Measurements from ENCODE around the gene CCDC137.
"Not testable (repeated sequence)": the region's sequence is repeated elsewhere in the genome, so short reads cannot be mapped to it uniquely, and the experiment has no call there.

Gene CCDC137

DNA sequence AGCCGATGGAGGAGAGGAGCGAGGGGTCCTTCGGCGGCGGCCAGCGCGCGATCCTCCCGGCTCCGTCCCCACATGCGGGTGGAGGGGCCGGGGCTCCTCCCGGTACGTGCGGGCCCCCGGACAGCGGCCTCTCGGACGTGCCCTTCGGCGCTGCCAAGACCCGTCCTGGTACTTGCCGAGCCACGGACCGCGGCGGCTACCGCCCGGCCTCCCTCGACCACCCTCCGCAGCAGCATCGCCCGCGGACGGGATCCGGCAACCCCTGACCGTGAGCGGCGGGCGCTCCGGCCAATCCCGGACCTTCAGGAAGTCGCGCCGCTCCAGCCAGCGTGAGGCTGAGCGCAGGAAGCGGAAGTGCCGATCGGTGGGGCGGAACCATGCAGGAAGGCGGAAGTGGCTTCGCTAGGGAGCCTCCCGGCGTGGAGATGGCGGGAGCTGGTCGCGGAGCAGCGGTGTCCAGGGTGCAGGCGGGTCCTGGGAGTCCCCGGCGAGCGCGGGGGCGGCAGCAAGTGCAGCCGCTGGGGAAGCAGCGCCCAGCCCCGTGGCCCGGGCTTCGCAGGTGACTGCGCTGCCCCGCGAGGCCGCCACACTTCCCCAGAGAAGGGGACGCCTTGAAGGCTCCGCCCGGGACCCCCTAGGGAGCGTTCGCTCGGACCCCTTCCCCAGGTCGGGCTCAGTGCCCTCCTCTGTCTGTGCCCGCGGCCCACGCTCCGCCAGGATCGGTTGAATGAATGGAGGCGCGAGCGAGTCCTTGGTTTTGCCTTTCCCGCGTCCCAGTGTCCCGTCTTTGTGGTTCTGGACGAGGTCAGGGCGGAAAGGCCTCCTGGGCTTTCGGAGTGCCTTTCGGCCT is at the start of gene CCDC137, which contains the start of gene OXLD1:
Gene CCDC137 (plus strand): TSS at position 396 of the 850 bp plus-strand sequence. CDS start 30 bp downstream, at position 426.
Gene OXLD1 (minus strand): TSS at position 264 of the 850 bp plus-strand sequence. CDS start 28 bp downstream, at position 236.
- peak; percentile 89 for DNase-seq (ENCODE audit: low read depth)

GRCh38 chr17:81616877-81617276 is 49.7 kb upstream of the CCDC137 start:
- no peak for DNase-seq (ENCODE audit: low read depth)

DNA sequence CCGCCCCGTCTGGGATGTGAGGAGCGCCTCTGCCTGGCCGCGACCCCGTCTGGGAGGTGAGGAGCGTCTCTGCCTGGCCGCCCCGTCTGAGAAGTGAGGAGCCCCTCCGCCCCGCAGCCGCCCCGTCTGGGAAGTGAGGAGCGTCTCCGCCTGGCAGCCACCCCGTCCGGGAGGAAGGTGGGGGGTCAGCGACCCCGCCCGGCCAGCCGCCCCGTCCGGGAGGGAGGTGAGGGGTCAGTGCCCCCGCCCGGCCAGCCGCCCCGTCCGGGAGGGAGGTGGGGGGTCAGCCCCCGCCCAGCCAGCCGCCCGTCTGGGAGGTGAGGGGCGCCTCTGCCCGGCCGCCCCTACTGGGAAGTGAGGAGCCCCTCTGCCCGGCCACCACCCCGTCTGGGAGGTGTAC is 48.2 kb upstream of the CCDC137 start:
- not testable (repeated sequence) for DNase-seq (ENCODE audit: low read depth)

DNA sequence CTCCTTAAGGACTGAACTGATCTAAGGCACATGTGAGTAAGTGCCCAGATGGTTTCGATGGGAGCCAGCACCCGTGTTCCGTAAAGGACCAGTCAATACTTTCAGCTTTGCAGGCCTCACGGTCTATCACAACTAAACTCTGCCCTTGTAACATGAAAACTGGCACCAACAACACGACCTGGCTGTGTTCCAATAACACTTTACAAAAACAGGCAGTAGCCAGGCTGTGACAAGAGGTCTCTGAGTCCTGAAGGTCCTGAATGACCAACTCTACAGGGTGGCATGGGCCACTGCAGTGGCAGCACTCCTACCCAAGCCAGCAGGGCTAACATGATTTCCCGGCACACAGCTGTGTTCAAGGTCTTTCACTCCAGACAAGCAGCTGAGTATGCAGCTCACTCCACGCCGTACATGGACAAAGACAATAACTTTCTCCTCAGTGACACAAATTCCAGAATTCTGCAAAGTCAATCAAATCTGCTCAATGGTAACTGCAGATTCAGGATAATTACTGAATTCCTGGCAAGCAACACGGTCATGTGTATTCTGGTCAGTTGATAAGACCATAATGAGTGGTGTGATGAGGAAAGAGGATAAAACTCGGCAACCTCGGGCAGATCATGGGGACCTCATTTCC is 44.9 kb upstream of the CCDC137 start:
- DNase-seq (ENCODE audit: low read depth) = no peak

- DNase-seq (ENCODE audit: low read depth) = no peak
These were observed 36.3 kb upstream of the CCDC137 start for GRCh38 chr17:81630274-81630673.

DNA sequence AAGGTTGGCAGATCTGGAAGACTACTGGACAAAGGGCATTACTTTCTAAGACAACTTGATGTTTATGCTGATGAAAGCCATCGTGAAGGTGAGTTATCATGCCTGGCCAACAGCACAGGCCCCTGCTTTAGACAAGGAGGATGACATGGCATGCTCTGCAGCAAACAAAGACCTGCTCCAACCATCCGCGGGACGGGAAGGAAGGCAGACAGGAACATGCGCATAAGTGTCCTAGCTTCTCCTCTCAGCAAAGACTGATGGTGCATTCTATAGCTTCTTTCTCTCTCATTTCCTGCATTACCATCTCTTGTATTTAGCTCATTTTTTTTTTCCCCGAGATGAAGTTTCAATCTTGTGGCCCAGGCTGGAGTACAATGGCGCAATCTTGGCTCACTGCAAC is 35.1 kb upstream of the CCDC137 start:
- no peak for DNase-seq (ENCODE audit: low read depth)

GRCh38 chr17:81635431-81635830 is 31.1 kb upstream of the CCDC137 start:
- DNase-seq (ENCODE audit: low read depth) = no peak

- no peak for DNase-seq (ENCODE audit: low read depth)
These were observed 30.5 kb upstream of the CCDC137 start for GRCh38 chr17:81635973-81636504.

DNA sequence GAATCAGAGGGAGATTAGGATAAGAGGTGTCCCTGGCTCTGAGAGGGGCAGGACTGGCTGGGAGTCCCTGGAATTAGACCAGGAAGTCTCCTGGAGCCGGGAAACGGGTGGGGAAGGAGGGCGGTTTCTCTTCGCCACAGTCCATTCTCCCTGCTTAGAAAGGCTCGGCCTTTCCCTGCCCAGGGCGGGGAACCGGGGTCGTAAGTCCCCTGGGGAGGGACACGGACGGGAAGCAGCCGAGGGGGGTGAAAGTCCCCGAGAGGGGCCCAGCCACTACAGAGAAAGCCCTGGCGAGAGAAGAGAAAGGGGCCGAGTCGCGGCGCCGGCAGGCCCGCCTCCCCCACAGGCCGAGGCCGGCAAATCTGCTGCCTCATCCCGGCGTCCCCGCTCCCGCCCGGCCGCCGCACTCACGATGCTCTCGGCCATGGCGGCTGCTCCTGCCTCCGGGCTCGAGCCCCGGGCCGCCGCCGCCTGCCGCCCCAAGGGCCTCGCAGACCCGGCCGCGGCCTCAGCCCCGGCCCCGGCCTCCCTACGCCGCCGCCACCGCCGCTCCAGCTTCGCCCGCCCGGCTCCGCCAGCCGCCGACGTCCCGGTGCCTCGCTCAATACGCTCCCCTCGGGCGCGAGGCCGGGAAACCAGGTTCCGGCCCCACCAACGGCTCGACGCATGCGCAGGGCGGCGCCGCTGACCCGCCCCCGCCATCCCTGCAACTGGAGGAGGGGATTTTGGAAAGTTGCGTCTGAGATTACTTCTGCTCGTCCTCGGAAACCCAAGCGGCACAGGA is 29.8 kb upstream of the CCDC137 start, which contains the start of the genes NPLOC4 and TSPAN10:
Gene NPLOC4 (minus strand): TSS at position 608 of the 784 bp plus-strand sequence. CDS start 182 bp downstream, at position 426.
Gene TSPAN10 (plus strand): TSS at position 692 of the 784 bp plus-strand sequence. CDS start 5,217 bp downstream, outside the sequence.
- DNase-seq (ENCODE audit: low read depth) = peak; percentile 74

GRCh38 chr17:81638683-81639082 is 27.9 kb upstream of the CCDC137 start:
- DNase-seq (ENCODE audit: low read depth) = no peak

DNA sequence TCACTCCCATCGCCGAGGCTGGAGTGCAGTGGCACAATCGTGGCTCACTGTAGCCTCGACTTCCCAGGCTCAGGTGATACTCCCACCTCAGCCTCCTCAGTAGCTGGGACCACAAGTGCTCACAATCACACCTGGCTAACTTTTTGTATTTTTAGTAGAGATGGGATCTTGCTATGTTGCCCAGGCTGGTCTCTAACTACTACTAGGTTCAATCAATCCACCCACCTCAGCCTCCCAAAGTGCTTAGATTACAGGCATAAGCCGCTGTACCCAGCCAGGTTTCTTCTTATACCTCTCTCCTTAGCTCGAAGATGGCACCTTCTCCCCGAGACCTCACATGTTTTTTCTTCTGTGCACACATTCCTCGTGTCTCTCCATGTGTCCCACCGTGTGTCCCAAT is 26.5 kb upstream of the CCDC137 start:
- DNase-seq (ENCODE audit: low read depth) = no peak

DNA sequence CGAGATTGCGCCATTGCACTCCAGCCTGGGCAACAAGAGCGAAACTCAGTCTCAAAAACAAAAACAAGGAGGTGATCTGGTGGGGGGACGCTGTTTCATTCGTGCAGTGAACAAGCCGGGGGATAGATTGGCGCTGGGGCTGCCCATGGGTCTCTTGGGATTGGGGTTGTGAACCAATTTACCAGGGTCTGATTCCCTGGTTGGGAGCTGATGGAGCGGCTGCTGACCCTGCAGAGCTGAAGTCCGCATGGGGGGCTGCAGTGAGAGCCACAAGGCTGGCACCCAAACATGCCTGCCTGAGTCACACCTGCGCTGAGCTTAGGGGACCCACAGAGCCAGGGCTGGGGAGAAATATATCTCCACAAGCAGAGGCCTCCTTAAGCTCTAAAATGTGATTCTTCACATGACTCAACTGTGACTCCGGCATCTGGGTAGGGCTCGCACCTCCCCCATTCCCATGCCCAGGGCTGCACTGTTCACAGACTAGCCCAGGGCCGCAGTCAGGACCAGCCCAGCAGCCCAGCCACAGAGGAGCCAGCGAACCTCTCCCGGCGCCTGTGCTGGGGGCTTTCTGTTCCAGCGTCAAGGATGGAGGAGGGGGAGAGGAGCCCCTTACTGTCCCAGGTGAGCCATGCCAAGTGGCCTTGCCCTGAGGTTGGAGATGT is 24.6 kb upstream of the CCDC137 start:
- no peak for DNase-seq (ENCODE audit: low read depth)

DNA sequence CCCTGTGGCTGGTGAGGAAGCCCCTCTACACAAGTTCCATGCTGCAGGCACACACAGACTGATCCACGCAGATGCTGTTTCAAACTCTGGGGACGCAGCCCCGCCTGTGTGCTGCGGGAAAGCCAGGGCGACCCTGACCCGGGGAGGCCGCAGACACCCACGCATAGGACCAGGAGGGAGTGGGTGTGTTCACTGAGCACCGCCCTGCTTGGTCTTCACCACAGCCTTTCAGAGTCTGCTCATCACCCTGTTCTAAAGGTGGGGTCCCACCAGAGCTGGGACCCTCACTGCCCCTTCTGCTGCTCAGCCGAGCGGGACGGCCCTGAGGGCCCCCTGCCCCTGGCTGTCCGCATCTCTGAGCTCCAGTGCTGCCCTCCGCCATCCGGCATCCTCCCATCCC is 22.0 kb upstream of the CCDC137 start:
- DNase-seq (ENCODE audit: low read depth) = no peak

- DNase-seq (ENCODE audit: low read depth) = no peak
These were observed 21.3 kb upstream of the CCDC137 start for GRCh38 chr17:81644976-81645952.

DNA sequence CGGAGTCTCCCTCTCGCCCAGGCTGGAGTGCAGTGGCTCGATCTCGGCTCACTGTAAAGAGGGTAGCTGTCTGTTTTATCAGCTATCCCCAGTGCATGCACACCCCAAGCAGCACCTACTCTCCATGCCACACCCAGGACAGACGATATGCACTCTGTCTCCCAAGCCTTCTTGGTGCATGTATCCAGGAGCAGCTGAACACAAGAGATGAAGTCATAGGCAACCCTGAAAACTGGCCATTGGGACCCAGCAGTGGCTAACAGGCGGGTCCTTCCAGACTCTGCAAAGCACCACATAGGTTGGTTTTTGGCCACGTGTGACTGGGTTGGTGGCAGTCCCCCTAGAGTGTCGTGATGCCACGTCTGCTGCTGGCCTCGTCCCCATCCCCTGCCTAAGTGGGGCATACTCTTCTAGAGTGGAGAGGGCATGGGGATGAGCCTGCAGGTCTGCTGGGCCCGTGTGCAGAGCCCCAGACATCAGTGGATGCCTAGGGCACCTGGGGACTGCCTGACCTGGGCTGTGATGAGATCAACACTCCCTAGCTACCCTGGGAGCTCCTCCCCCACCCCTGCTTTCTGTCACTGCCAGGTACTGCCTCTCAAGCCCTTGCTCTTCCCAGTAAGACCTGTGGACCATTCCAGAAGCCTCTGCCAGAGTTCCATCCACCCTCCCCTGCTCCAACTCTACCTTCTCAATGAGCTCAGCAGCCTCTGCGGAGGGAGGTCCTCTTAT is 19.5 kb upstream of the CCDC137 start:
- no peak for DNase-seq (ENCODE audit: low read depth)

- DNase-seq (ENCODE audit: low read depth) = no peak
These were observed 18.9 kb upstream of the CCDC137 start for GRCh38 chr17:81647640-81648012.

DNA sequence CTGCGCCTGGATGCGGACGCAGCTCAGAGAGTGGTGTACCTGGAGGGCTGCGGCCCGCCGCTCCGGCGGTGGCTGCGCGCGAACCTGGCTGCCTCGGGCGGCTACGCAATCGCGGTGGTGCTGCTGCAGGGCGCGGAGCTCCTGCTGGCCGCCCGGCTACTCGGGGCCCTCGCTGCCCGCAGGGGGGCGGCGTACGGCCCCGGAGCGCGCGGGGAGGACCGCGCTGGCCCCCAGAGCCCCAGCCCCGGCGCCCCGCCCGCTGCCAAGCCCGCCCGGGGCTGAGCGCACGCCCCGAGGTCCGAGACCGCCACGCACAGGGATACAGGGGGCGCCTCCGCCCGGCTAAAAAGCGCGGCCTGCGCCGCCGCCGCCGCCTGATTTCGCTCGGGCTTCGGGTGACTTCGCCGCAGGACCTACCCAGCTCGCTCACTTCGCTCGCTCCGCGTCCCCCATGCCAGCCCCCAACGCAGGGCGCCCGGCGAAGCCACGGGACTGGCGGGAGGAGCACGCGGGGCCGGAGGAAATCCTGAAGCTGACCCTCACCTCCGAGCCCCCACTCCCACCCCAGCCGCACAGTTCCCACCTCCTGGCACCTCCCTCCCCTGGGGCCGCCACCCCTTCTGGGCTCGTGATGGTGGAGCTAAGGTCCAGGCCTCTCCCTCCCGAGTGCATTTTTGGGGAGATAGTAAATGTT is 18.4 kb upstream of the CCDC137 start:
- no peak for DNase-seq (ENCODE audit: low read depth)

DNA sequence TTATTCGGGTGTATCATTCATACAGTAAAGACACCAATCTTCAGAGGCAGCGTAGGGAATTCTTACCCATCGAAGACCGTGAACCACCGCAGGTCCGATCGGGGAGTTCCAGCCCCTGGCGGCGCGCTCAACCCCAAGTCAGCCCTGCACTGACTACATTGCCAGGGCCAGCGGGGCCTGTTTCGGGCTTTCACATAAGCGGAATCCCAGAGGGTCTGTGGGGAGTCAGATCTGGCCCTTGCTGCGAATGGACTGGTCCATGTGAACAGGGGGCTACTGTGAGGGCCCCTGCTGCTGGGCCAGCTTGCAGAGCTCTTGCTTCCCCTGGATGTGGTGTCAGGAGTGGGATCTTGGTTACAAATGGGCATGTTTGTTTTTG is 17.8 kb upstream of the CCDC137 start:
- DNase-seq (ENCODE audit: low read depth) = no peak

DNA sequence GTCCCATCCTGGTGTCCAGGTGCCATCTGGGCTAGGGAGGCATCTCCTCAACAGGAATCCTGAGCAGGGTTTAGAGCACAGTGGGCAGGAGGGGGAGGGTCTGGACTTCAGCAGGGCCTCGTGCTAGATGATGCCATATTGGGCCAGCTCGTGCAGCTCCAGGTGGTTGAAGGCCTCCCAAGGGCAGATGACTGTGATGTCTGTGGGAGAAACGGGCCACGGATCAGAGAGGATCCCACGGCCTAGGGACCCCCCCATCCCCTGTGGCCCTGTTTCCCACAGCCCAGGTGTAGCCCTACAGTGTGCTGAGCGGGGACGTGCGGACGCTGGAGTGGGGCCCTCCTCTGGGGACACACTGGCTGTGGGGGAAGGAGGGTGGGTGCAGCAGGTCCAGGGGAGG is 15.6 kb upstream of the CCDC137 start:
- no peak for DNase-seq (ENCODE audit: low read depth)
